Activated CD4-positive, alpha-beta T cell treated with anti-CD3 and anti-CD28 coated beads, Interleukin-2, Interleukin-6, amounts not matched to agents 100 ng/mL and 50 ng/mL, durations not matched to agents 16 hours and 8 hours (primary cell): ENCODE data around the gene ITGB3BP.
"Not testable (repeated sequence)": the region's sequence is repeated elsewhere in the genome, so short reads cannot be mapped to it uniquely, and the experiment has no call there.

Source experiments
- DNase-seq: peaks from one replicate; pipeline ENCODE4 v3.0.0-alpha.2; 2020

The ITGB3BP gene

GRCh38 chr1:63522891-63523728 is at the start of gene ITGB3BP, which contains the start of gene EFCAB7:
TSS of gene ITGB3BP (minus strand) at chr1:63523225. CDS start at chr1:63523133, 92 bp downstream.
TSS of gene EFCAB7 (plus strand) at chr1:63523525. CDS start at chr1:63525573, 2,048 bp downstream.
- peak; percentile 90 for DNase-seq

- DNase-seq: not testable (repeated sequence)
These were observed 49.7 kb upstream of the ITGB3BP start for GRCh38 chr1:63572686-63573085.

- no peak for DNase-seq
These were observed 46.8 kb upstream of the ITGB3BP start for GRCh38 chr1:63569640-63570316.

GRCh38 chr1:63569068-63569467 is 46.0 kb upstream of the ITGB3BP start:
- DNase-seq: no peak

GRCh38 chr1:63563745-63564144 is 40.7 kb upstream of the ITGB3BP start:
- DNase-seq: no peak

- DNase-seq: no peak
These were observed 36.3 kb upstream of the ITGB3BP start for GRCh38 chr1:63559357-63559756.

- DNase-seq: peak; percentile 27
These were observed 34.5 kb upstream of the ITGB3BP start for GRCh38 chr1:63557365-63557987.

- no peak for DNase-seq
These were observed 32.5 kb upstream of the ITGB3BP start for GRCh38 chr1:63555480-63555879.

GRCh38 chr1:63548877-63549276 is 25.9 kb upstream of the ITGB3BP start:
- DNase-seq: no peak

GRCh38 chr1:63548303-63548702 is 25.3 kb upstream of the ITGB3BP start:
- no peak for DNase-seq

- DNase-seq: no peak
These were observed 24.7 kb upstream of the ITGB3BP start for GRCh38 chr1:63547621-63548294.

- no peak for DNase-seq
These were observed 22.8 kb upstream of the ITGB3BP start for GRCh38 chr1:63545780-63546179.

GRCh38 chr1:63537940-63538339 is 14.9 kb upstream of the ITGB3BP start:
- DNase-seq: no peak

GRCh38 chr1:63537006-63537405 is 14.0 kb upstream of the ITGB3BP start:
- DNase-seq: no peak

- DNase-seq: no peak
These were observed 11.4 kb upstream of the ITGB3BP start for GRCh38 chr1:63534406-63534805.

GRCh38 chr1:63533931-63534330 is 10.9 kb upstream of the ITGB3BP start:
- no peak for DNase-seq

GRCh38 chr1:63532727-63533126 is 9.7 kb upstream of the ITGB3BP start:
- no peak for DNase-seq

GRCh38 chr1:63524201-63524600 is 1.2 kb upstream of the ITGB3BP start:
- no peak for DNase-seq

GRCh38 chr1:63523738-63524137 is 713 bp upstream of the ITGB3BP start:
- no peak for DNase-seq

- DNase-seq: no peak
These were observed 6.4 kb downstream of the ITGB3BP start for GRCh38 chr1:63516629-63517028.

- no peak for DNase-seq
These were observed 10.4 kb downstream of the ITGB3BP start for GRCh38 chr1:63512584-63512983.

GRCh38 chr1:63509718-63510117 is 13.3 kb downstream of the ITGB3BP start:
- no peak for DNase-seq

- no peak for DNase-seq
These were observed 16.2 kb downstream of the ITGB3BP start for GRCh38 chr1:63506782-63507181.
